H1 (cell line): ENCODE measurements around the gene MAFG. TPM values are rescaled to one million over a fixed set of nuclear protein-coding genes. Genes with fewer than 3 reads are reported as not detected.

Experiments
- CTCF ChIA-PET: fragments of 300-600 bp; sonication (Branson Sonifier 250); formaldehyde crosslinking; loops from one replicate; lab custom pipeline; 2021; ENCODE audit not compliant: partially characterized antibody; lab: Charles Lee
- POLR2A ChIA-PET: fragments of 300-600 bp; sonication (Branson Sonifier 250); formaldehyde crosslinking; loops from one replicate; lab custom pipeline; 2021; ENCODE audit warnings: inconsistent platforms; ENCODE audit not compliant: partially characterized antibody; lab: Charles Lee
- DNase-seq, 2 experiments: peaks; one replicate each; pipeline versions ENCODE4 v3.0.0 to v3.0.0-alpha.2; 2010 to 2022; ENCODE audit warnings: low spot score in 2 of 2, low read depth in 1 of 2, mixed read lengths in 1 of 2
- FAIRE-seq: peaks from 2 replicates; lab custom pipeline; 2011; peaks lifted over from hg19 to GRCh38; lab: Jason Lieb, UNC
- H2AFZ ChIP-seq: 2 replicates; pipeline ENCODE4 v1.8.1; 2012; ENCODE audit warnings: low read length, inconsistent platforms
- H2AK5ac ChIP-seq: 2 replicates; pipeline ENCODE4 v1.6.1; 2013; ENCODE audit warnings: low read depth, low read length
- H2BK120ac ChIP-seq: replicated peaks from 2 replicates; pipeline ENCODE3; 2013; ENCODE audit warnings: low read depth, low read length, inconsistent platforms
- H2BK12ac ChIP-seq: 2 replicates; pipeline ENCODE4 v1.6.1; 2013; ENCODE audit warnings: low read depth, low read length
- H2BK15ac ChIP-seq: 2 replicates; pipeline ENCODE4 v1.6.1; 2013; ENCODE audit warnings: low read length
- H2BK20ac ChIP-seq: 2 replicates; pipeline ENCODE4 v1.6.1; 2013; ENCODE audit warnings: low read length
- H2BK5ac ChIP-seq: 2 replicates; pipeline ENCODE4 v1.6.1; 2013; ENCODE audit warnings: low read depth, low read length
- H3K14ac ChIP-seq: 2 replicates; pipeline ENCODE4 v1.6.1; 2013; ENCODE audit warnings: inconsistent platforms; ENCODE audit not compliant: insufficient read length
- H3K18ac ChIP-seq: 2 replicates; pipeline ENCODE4 v1.6.1; 2013; ENCODE audit warnings: low read length; ENCODE audit errors: extremely low read depth
- H3K23ac ChIP-seq: 2 replicates; pipeline ENCODE4 v1.6.1; 2013; ENCODE audit warnings: inconsistent platforms; ENCODE audit not compliant: insufficient read length
- H3K23me2 ChIP-seq: 2 replicates; pipeline ENCODE4 v1.6.1; 2013; ENCODE audit warnings: low read depth, low read length
- H3K27ac ChIP-seq: 2 replicates; pipeline ENCODE4 v1.6.1; 2011; ENCODE audit warnings: low read depth, low read length, inconsistent platforms
- H3K27me3 ChIP-seq, 4 experiments: replicated peaks in 1 of 4; 1 replicate in 1 of 4; 2 replicates in 3 of 4; pipeline versions ENCODE4 v1.6.1 to v1.8.1; 2011 to 2013; ENCODE audit warnings: low read length in 3 of 4, mild to moderate bottlenecking in 3 of 4, inconsistent platforms in 2 of 4, mixed read lengths in 2 of 4, moderate library complexity in 1 of 4; ENCODE audit not compliant: control insufficient read depth in 3 of 4, insufficient read depth in 3 of 4; ENCODE audit errors: extremely low read depth in 1 of 4
- H3K36me3 ChIP-seq, 4 experiments: 2 replicates each; pipeline versions ENCODE4 v1.6.1 to v1.8.1; 2011 to 2013; ENCODE audit warnings: mild to moderate bottlenecking in 4 of 4, low read length in 3 of 4, moderate library complexity in 2 of 4, control low read depth in 1 of 4, inconsistent platforms in 1 of 4; ENCODE audit not compliant: insufficient read depth in 4 of 4, control insufficient read depth in 2 of 4
- H3K4ac ChIP-seq: replicated peaks from 2 replicates; pipeline ENCODE3; 2013; ENCODE audit warnings: low read length, low read depth, mixed read lengths, inconsistent platforms; ENCODE audit not compliant: insufficient read length
- H3K4me1 ChIP-seq, 4 experiments: replicated peaks in 1 of 4; 1 replicate in 1 of 4; 2 replicates in 3 of 4; pipeline versions ENCODE4 v1.6.1 to v1.8.1; 2011 to 2013; ENCODE audit warnings: low read length in 3 of 4, inconsistent platforms in 2 of 4, mixed read lengths in 1 of 4; ENCODE audit not compliant: insufficient read depth in 4 of 4, control insufficient read depth in 3 of 4
- H3K4me2 ChIP-seq, 2 experiments: 2 replicates each; pipeline versions ENCODE4 v1.6.1 to v1.8.1; 2011 to 2013; ENCODE audit warnings: low read depth in 2 of 2, low read length in 2 of 2, control low read depth in 1 of 2, inconsistent platforms in 1 of 2, mild to moderate bottlenecking in 1 of 2; ENCODE audit not compliant: insufficient read depth in 1 of 2
- H3K4me3 ChIP-seq, 4 experiments: fragments of 200-600, 300-600 bp in 1 of 4; sonication (generic), shearing (Covaris generic), sonication (Bioruptor Twin) in 1 of 4; 2 replicates each; pipeline versions ENCODE4 v1.5.1 to v1.8.1; 2011 to 2016; ENCODE audit warnings: low read length in 4 of 4, low read depth in 3 of 4, control low read depth in 2 of 4, inconsistent platforms in 2 of 4, mild to moderate bottlenecking in 2 of 4, mixed read lengths in 1 of 4, moderate library complexity in 1 of 4; ENCODE audit not compliant: insufficient read depth in 2 of 4; ENCODE audit errors: extremely low read depth in 1 of 4
- H3K56ac ChIP-seq: replicated peaks from 2 replicates; pipeline ENCODE3; 2013; ENCODE audit warnings: low read depth, mild to moderate bottlenecking, mixed read lengths, low read length, inconsistent platforms; ENCODE audit not compliant: insufficient read length
- H3K79me1 ChIP-seq: 2 replicates; pipeline ENCODE4 v1.6.1; 2013; ENCODE audit warnings: low read depth, low read length, control low read depth
- H3K79me2 ChIP-seq, 2 experiments: 2 replicates each; pipeline versions ENCODE4 v1.6.1 to v1.8.1; 2012 to 2013; ENCODE audit warnings: low read length in 2 of 2, mild to moderate bottlenecking in 2 of 2, inconsistent platforms in 1 of 2; ENCODE audit not compliant: insufficient read depth in 2 of 2, control insufficient read depth in 1 of 2
- H3K9ac ChIP-seq, 4 experiments: replicated peaks in 1 of 4; 1 replicate in 1 of 4; 2 replicates in 3 of 4; pipeline versions ENCODE4 v1.6.1 to v1.8.1; 2011 to 2013; ENCODE audit warnings: low read depth in 3 of 4, low read length in 3 of 4, control low read depth in 2 of 4, mild to moderate bottlenecking in 2 of 4, moderate library complexity in 2 of 4, inconsistent platforms in 1 of 4; ENCODE audit errors: extremely low read depth in 1 of 4
- H3K9me3 ChIP-seq, 2 experiments: 2 replicates each; pipeline versions ENCODE4 v1.6.1 to v1.8.1; 2012 to 2013; ENCODE audit warnings: mild to moderate bottlenecking in 2 of 2, moderate library complexity in 2 of 2, control low read depth in 1 of 2, inconsistent platforms in 1 of 2, low read depth in 1 of 2, low read length in 1 of 2, mixed read lengths in 1 of 2; ENCODE audit not compliant: insufficient read depth in 2 of 2
- H4K20me1 ChIP-seq, 2 experiments: replicated peaks in 1 of 2; 2 replicates each; pipeline versions ENCODE3 to v1.8.1; 2011 to 2013; ENCODE audit warnings: inconsistent platforms in 2 of 2, low read length in 2 of 2, mild to moderate bottlenecking in 1 of 2; ENCODE audit not compliant: insufficient read depth in 2 of 2, control insufficient read depth in 1 of 2
- H4K5ac ChIP-seq: 2 replicates; pipeline ENCODE4 v1.6.1; 2013; ENCODE audit warnings: low read length, low read depth, mixed read lengths, inconsistent platforms; ENCODE audit not compliant: insufficient read length
- H4K8ac ChIP-seq: 2 replicates; pipeline ENCODE4 v1.8.0; 2013; ENCODE audit warnings: mild to moderate bottlenecking, moderate library complexity, low read length, inconsistent platforms; ENCODE audit not compliant: insufficient read depth; ENCODE audit errors: extremely low read depth
- H4K91ac ChIP-seq: replicated peaks from 2 replicates; pipeline ENCODE3; 2013; ENCODE audit warnings: low read length, mixed read lengths, inconsistent platforms; ENCODE audit not compliant: insufficient read length
- BACH1 ChIP-seq: IDR thresholded peaks from 2 replicates; pipeline ENCODE4 v1.6.1; 2012; ENCODE audit warnings: low read length, improper control_type of control experiment
- BCL11A ChIP-seq, 2 experiments: IDR thresholded peaks; one replicate each; pipeline ENCODE4 v1.6.1; 2011; ENCODE audit warnings: low read depth in 2 of 2, low read length in 2 of 2, mild to moderate bottlenecking in 2 of 2
- CEBPB ChIP-seq: IDR thresholded peaks from 2 replicates; pipeline ENCODE4 v1.6.1; 2012; ENCODE audit warnings: low read depth, low read length
- KDM1A ChIP-seq: fragments of 200-600, 300-600 bp; sonication (generic); IDR thresholded peaks from 2 replicates; pipeline ENCODE4 v1.7.1; 2016; ENCODE audit warnings: mild to moderate bottlenecking, low read length, borderline replicate concordance
- NRF1 ChIP-seq: IDR thresholded peaks from 2 replicates; pipeline ENCODE4 v1.6.1; 2011; ENCODE audit warnings: mild to moderate bottlenecking, low read depth, low read length, improper control_type of control experiment
- POLR2AphosphoS5 ChIP-seq: IDR thresholded peaks from 2 replicates; pipeline ENCODE4 v1.6.1; 2011; ENCODE audit warnings: low read depth, low read length
- SP2 ChIP-seq: IDR thresholded peaks from 2 replicates; pipeline ENCODE4 v1.6.1; 2012; ENCODE audit warnings: mild to moderate bottlenecking, low read length, inconsistent platforms
- SP4 ChIP-seq: IDR thresholded peaks from 2 replicates; pipeline ENCODE4 v1.6.1; 2012; ENCODE audit warnings: low read length, inconsistent platforms
- SUZ12 ChIP-seq: fragments of 200-600 bp; sonication (generic); IDR thresholded peaks from 2 replicates; pipeline ENCODE4 v1.6.1; 2012; ENCODE audit warnings: mild to moderate bottlenecking, inconsistent platforms, low read length, moderate library complexity, mixed read lengths
- TAF1 ChIP-seq: IDR thresholded peaks from 2 replicates; pipeline ENCODE4 v1.6.1; 2011; ENCODE audit warnings: mild to moderate bottlenecking, low read depth, low read length
- ZNF274 ChIP-seq: IDR thresholded peaks from 2 replicates; pipeline ENCODE4 v1.7.0; 2012; ENCODE audit warnings: low read length, borderline replicate concordance; ENCODE audit errors: extremely low read depth
- WGBS, 2 experiments: shearing (Covaris generic) in 1 of 2; methylation state at CpG; one replicate each; pipeline versions ENCODE4 v1.1.6 to v1.1.7; 2013 to 2015; ENCODE audit warnings: low lambda C conversion rate in 2 of 2, mixed read lengths in 2 of 2, inconsistent platforms in 1 of 2, low coverage in 1 of 2, missing lambda C conversion rate in 1 of 2; ENCODE audit not compliant: insufficient replicate concordance in 2 of 2, insufficient coverage in 1 of 2, insufficient read length in 1 of 2; ENCODE audit errors: extremely low coverage in 1 of 2, missing lambda C conversion rate in 1 of 2; 5-methylcytosine and 5-hydroxymethylcytosine counted together
- polyA plus RNA-seq, 7 experiments: library from polyadenylated mRNA; depleted of rRNA in 3 of 7; stranded (reverse) in 5 of 7; unstranded in 2 of 7; fragments of >200 nt in 5 of 7; fragments of 200-250 nt in 2 of 7; gene quantifications; 1 replicate in 5 of 7; 2 replicates in 1 of 7; 4 replicates in 1 of 7; pipeline versions ENCODE4 v1.2.1 to v1.2.3, GENCODE V29; 2011 to 2013; ENCODE audit warnings: missing spikeins in 2 of 7, mixed read lengths in 2 of 7
- total RNA-seq: library from RNA; stranded (reverse); fragmentation: NEBNext Ultra II Directional; extraction: Animal tissue kit (Norgen Biotek cat#: 25700); gene quantifications from 2 replicates; pipeline ENCODE4 v1.2.1, GENCODE V29; 2021
- TF ChIP-seq, protein P1 (sequence below): IDR thresholded peaks from 2 replicates; pipeline ENCODE4 v1.6.1; 2011; ENCODE audit warnings: low read length, improper control_type of control experiment

MAFG gene
- total and polyA plus RNA-seq, 2 of the 8 experiments (the other 6 are each of a cell fraction or from before 2014, with no cell fraction given) = 25.5 to 26.9 TPM

DNA sequence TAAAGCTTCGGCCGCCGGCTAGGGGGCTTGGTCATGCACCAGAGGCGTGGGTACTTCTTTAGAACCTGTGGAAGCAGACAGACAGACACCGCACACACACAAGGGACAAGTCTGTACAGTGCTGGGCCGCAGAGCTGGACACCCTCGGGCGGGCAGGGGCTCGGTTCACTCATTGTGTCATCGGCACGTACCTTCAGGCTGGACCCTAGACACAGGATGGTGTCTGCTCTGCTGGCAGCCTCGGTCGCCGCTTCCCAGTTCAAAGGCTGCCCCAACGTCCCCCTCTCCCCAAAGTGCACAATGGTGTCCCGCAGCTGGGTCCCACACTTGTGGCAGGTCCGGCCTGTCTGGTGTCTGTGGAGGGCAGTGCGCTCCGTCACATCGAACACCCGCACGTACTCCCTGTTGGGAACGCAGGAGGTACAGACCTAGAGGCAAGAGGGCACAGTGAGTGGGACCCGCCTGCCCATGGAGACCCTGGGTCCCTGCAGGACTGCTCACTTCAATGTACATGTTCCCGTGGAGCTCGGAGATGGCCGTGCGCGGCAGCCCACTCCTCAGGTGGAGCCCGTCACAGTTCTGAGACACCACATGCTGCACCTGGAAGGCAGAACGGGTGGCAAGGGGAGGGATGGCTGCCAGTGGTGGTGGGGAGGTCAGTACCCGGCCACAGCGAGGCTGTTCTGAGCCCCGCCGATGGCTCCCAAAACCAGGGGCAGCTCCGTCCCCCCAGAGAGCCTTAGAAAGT is 13.3 kb downstream of the MAFG start:
- POLR2A ChIA-PET = interaction anchor here (0.9 to 8.7 kb wide), 5 partner anchors 8 to 102 kb away, joined by 3 to 135 read pairs (median 3); partner anchors contain the start of gene MAFG
- Histone ChIP-seq H2BK20ac (no peak overlapping the region), H2AK5ac (no peak overlapping the region), H2BK12ac (no peak overlapping the region), H4K8ac (peak overlapping the region; percentile 47; the same call in 1 of the 2 replicates), H4K5ac (no peak overlapping the region), H3K36me3 (peaks cover 8 to 25% (median 20%) of the 10 kb centered on the region in 4 experiments), H3K9me3 (no peaks in the 10 kb centered on the region), H2BK120ac (no peak overlapping the region), H4K91ac (no peak overlapping the region), H3K4ac (no peak overlapping the region), H3K79me2 (peaks cover 0 to 16% of the 10 kb centered on the region in 2 experiments; a peak in 2 of 4 replicates), H2BK5ac (no peak overlapping the region; the same call in 1 of the 2 replicates), H3K27ac (no peak overlapping the region), H2BK15ac (no peak overlapping the region), H3K79me1 (peaks cover 5% of the 10 kb centered on the region), H3K18ac (no peak overlapping the region), H3K4me2 (no peak overlapping the region), H4K20me1 (peaks cover 6 to 40% of the 10 kb centered on the region in 2 experiments), H3K27me3 (peaks cover 0 to 4% (median 2%) of the 10 kb centered on the region in 4 experiments; a peak in 2 of 7 replicates), H2AFZ (no peak overlapping the region), H3K9ac (no peak overlapping the region), H3K4me1 (peaks cover 0 to 20% (median 8%) of the 10 kb centered on the region in 4 experiments; a peak in 6 of 7 replicates), H3K14ac (no peak overlapping the region), H3K56ac (no peak overlapping the region), H3K23me2 (peaks cover 11% of the 10 kb centered on the region), H3K23ac (no peak overlapping the region), H3K4me3 (no peak overlapping the region)
- FAIRE-seq (no peak), DNase-seq (no peak)
- WGBS, 2 experiments = 95% methylated on average over 32 of the region's 36 CpGs; no CpG with 5 or more reads in 1 of the 2 experiments
- CTCF ChIA-PET = interaction anchor here (0.9 to 2.8 kb wide), 7 partner anchors 8 to 292 kb away, joined by 3 to 12 read pairs (median 4); partner anchors contain the start of genes MAFG and NOTUM
- no peak for TF ChIP-seq SP4
- TF ChIP-seq NRF1 = no peak
- no peak for TF ChIP-seq SUZ12
- no peak for TF ChIP-seq KDM1A
- TF ChIP-seq BACH1 = no peak
- TF ChIP-seq POLR2AphosphoS5 = no peak
- no peak for TF ChIP-seq BCL11A (IDR thresholded peaks at IDR 0.05; ENCODE audit: low read depth in 2 of 2, low read length in 2 of 2)
- no peak for TF ChIP-seq ZNF274
- TF ChIP-seq SP2 = no peak
- no peak for TF ChIP-seq CEBPB
- TF ChIP-seq, protein P1, sequence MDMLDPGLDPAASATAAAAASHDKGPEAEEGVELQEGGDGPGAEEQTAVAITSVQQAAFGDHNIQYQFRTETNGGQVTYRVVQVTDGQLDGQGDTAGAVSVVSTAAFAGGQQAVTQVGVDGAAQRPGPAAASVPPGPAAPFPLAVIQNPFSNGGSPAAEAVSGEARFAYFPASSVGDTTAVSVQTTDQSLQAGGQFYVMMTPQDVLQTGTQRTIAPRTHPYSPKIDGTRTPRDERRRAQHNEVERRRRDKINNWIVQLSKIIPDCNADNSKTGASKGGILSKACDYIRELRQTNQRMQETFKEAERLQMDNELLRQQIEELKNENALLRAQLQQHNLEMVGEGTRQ = no peak
- no peak for TF ChIP-seq TAF1
